Heart left ventricle (tissue), 16 donors: Measurements from ENCODE around the gene IL23A. TPM values are rescaled to one million over a fixed set of nuclear protein-coding genes. Genes with fewer than 3 reads are reported as not detected.

ENCODE experiments used
- ATAC-seq, 4 donors: fragments of 200-7000 bp; cut with Tn5 transposase; one replicate each; pipeline ENCODE4 v1.9.1; 2020 to 2022; ENCODE audit warnings: moderate library complexity in 4 of 4, mild to moderate bottlenecking in 3 of 4, moderate number of reproducible peaks in 1 of 4
- DNase-seq, 5 donors: peaks; one replicate each; pipeline ENCODE4 v3.0.0-alpha.2; 2020
- H3K27ac ChIP-seq, 12 donors: fragments of 200-600 bp; sonication (generic) in 4 of 12; one replicate each; pipeline versions ENCODE4 v1.5.0 to v1.8.0; 2016 to 2022; ENCODE audit warnings: mild to moderate bottlenecking in 2 of 12
- H3K27me3 ChIP-seq, 9 donors: fragments of 200-600 bp; sonication (generic) in 2 of 9; one replicate each; pipeline versions ENCODE4 v1.5.1 to v1.8.0; 2016 to 2022; ENCODE audit warnings: mild to moderate bottlenecking in 3 of 9
- H3K36me3 ChIP-seq, 9 donors: fragments of 200-600 bp; sonication (generic) in 2 of 9; one replicate each; pipeline versions ENCODE4 v1.5.0 to v1.8.0; 2018 to 2022; ENCODE audit warnings: mild to moderate bottlenecking in 2 of 9
- H3K4me1 ChIP-seq, 12 donors: fragments of 200-600 bp; sonication (generic) in 4 of 12; one replicate each; pipeline versions ENCODE4 v1.5.0 to v1.8.0; 2016 to 2022; ENCODE audit warnings: mild to moderate bottlenecking in 3 of 12
- H3K4me3 ChIP-seq, 12 donors: fragments of 200-600 bp; sonication (generic) in 4 of 12; one replicate each; pipeline versions ENCODE4 v1.5.0 to v1.8.0; 2017 to 2022; ENCODE audit warnings: mild to moderate bottlenecking in 9 of 12, moderate library complexity in 4 of 12
- H3K9me3 ChIP-seq, 12 donors: fragments of 200-600 bp; sonication (generic) in 4 of 12; one replicate each; pipeline versions ENCODE4 v1.5.0 to v1.8.0; 2016 to 2022; ENCODE audit warnings: mild to moderate bottlenecking in 1 of 12
- POLR2A ChIP-seq, 2 donors: fragments of 450-650 bp; IDR thresholded peaks; one replicate each; pipeline ENCODE4 v1.6.1; 2017; ENCODE audit warnings: antibody characterized with exemption in 2 of 2, mild to moderate bottlenecking in 2 of 2, moderate library complexity in 2 of 2
- WGBS, 4 donors: extraction: QIAGEN DNeasy Blood & Tissue Kit in 2 of 4; methylation state at CpG; one replicate each; pipeline versions ENCODE4 v1.1.5 to v1.1.7; 2013 to 2018; 5-methylcytosine and 5-hydroxymethylcytosine counted together
- intact Hi-C, 10 donors: fragments of 100-400 bp; cut with DNase I; formaldehyde crosslinking; loops; one replicate each; pipeline versions ENCODE4 v1.11.1 to v1.14.2; 2022
- long read RNA-seq, 3 donors: library from polyadenylated mRNA; unstranded; transcript quantifications; one replicate each; pipeline ENCODE4 v2.0.0, GENCODE V29; 2020 to 2021
- polyA plus RNA-seq, 2 donors: library from polyadenylated mRNA; stranded (reverse); fragments of 200-250 nt; gene quantifications; one replicate each; pipeline ENCODE4 v1.2.3, GENCODE V29; 2013
- total RNA-seq, 9 donors: library from RNA; depleted of rRNA in 2 of 9; stranded (reverse); fragments of >200 nt in 2 of 9; fragmentation: NEBNext Ultra II Directional in 3 of 9; extraction: Animal tissue kit (Norgen Biotek cat#: 25700) in 3 of 9; gene quantifications; one replicate each; pipeline versions ENCODE4 v1.1.0 to v1.2.4, GENCODE V29; 2016 to 2023
- TF ChIP-seq, protein P1 (sequence below), 12 donors: fragments of 200-600 bp; sonication (generic) in 4 of 12; IDR thresholded peaks; one replicate each; pipeline versions ENCODE4 v1.5.0 to v1.8.0; 2018 to 2022; ENCODE audit warnings: antibody characterized with exemption in 12 of 12, mild to moderate bottlenecking in 5 of 12
- donor health status: ischemic (EF 13 %, LVEDD 7.1; RV severe dilation, severe dysfunction).
- donor health status: healthy with polysubstance abuse.
- donor health status: DM: no; HTN: yes; CAD: no.
- donor health status: DM: no; HTN: no; CAD: no.
- donor health status: ischemic (EF 25% LVEDD 6.9; RV normal size, moderate dysfunction).
- donor health status: ischemic (EF 25% LVEDD 5.7; RV mildly dilated, moderate dysfunction).
- donor health status: healthy.
- donor health status: DM: yes; HTN: yes; CAD: no.
- donor health status: ischemic (EF 35%, LVEDD 5.7; RV mildly dilated, moderate dysfunction).
- donor health status: nonischemic (EF 11% LVEDD 7.7; RV severe dilation, severe dysfunction).
- donor health status: DM: yes; HTN: yes; CAD: no.
- donor health status: PGD.
- donor health status: ischemic (EF 29% LVEDD 5.4; RV normal size, mild dysfunction).
- donor health status: nonischemic (EF 23%, LVEDD 6.1; RV moderate dilation, normal function).

Gene IL23A
- under 1 TPM in 1 of 9 donors, not detected in 8; 0.69 TPM for total RNA-seq
- polyA plus RNA-seq = under 1 TPM in 1 of 2 donors, not detected in 1; 0.29 TPM
- long read RNA-seq, donor 1 = 0 reads
- long read RNA-seq, donor 2 = 0 reads
- long read RNA-seq, donor 3 = 0 reads

- peak within 1 kb of the TSS in 1 of 12 donors; percentile 30 for H3K4me3 ChIP-seq
- H3K4me1 ChIP-seq = peaks cover 0 to 30% (median 3%) of the 10 kb centered on the region in 12 donors
- no peaks in the 10 kb centered on the region for H3K9me3 ChIP-seq
- no peaks in the 10 kb centered on the region for H3K27me3 ChIP-seq
- no peak for DNase-seq
- TF ChIP-seq POLR2A (IDR thresholded peaks at IDR 0.05) = no peak
- TF ChIP-seq, protein P1, sequence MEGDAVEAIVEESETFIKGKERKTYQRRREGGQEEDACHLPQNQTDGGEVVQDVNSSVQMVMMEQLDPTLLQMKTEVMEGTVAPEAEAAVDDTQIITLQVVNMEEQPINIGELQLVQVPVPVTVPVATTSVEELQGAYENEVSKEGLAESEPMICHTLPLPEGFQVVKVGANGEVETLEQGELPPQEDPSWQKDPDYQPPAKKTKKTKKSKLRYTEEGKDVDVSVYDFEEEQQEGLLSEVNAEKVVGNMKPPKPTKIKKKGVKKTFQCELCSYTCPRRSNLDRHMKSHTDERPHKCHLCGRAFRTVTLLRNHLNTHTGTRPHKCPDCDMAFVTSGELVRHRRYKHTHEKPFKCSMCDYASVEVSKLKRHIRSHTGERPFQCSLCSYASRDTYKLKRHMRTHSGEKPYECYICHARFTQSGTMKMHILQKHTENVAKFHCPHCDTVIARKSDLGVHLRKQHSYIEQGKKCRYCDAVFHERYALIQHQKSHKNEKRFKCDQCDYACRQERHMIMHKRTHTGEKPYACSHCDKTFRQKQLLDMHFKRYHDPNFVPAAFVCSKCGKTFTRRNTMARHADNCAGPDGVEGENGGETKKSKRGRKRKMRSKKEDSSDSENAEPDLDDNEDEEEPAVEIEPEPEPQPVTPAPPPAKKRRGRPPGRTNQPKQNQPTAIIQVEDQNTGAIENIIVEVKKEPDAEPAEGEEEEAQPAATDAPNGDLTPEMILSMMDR (IDR thresholded peaks at IDR 0.05) = no peak
- peak within 1 kb of the TSS in 1 of 12 donors; percentile 71 for H3K27ac ChIP-seq
- peaks cover 0 to 26% (median 21%) of the 10 kb centered on the region in 9 donors for H3K36me3 ChIP-seq
- intact Hi-C loops = loop anchor here in 5 of 10 donors (10.0 kb wide), 1 partner anchor 126 kb away; the partner anchor contains the start of gene SPRYD4 (in 5 of the 5)
- WGBS, 4 donors = 40 to 50% (median 46%) methylated on average over 9 of the region's 9 CpGs
- ATAC-seq = no peak
These were observed at the start of gene IL23A for GRCh38 chr12:56338308-56339157. TSS of gene IL23A (plus strand) at chr12:56338884. CDS start at chr12:56339045, 161 bp downstream.

GRCh38 chr12:56293795-56294194 is 44.9 kb upstream of the IL23A start:
- peaks cover 11 to 70% (median 46%) of the 10 kb centered on the region in 12 donors for H3K4me1 ChIP-seq
- H3K9me3 ChIP-seq = no peaks in the 10 kb centered on the region
- intact Hi-C loops = no loop called here
- no peak overlapping the region for H3K4me3 ChIP-seq
- H3K36me3 ChIP-seq = peaks cover 0 to 67% (median 41%) of the 10 kb centered on the region in 9 donors
- no peak for DNase-seq
- H3K27me3 ChIP-seq = no peaks in the 10 kb centered on the region
- TF ChIP-seq, protein P1 (IDR thresholded peaks at IDR 0.05) = no peak
- no peak for TF ChIP-seq POLR2A (IDR thresholded peaks at IDR 0.05)
- peak in 3 of 4 donors; percentile 11 to 27 (median 19) for ATAC-seq
- WGBS, 4 donors = 53 to 65% (median 58%) methylated on average over 5 of the region's 5 CpGs
- peak overlapping the region in 2 of 12 donors; percentile 13 to 34 for H3K27ac ChIP-seq

DNA sequence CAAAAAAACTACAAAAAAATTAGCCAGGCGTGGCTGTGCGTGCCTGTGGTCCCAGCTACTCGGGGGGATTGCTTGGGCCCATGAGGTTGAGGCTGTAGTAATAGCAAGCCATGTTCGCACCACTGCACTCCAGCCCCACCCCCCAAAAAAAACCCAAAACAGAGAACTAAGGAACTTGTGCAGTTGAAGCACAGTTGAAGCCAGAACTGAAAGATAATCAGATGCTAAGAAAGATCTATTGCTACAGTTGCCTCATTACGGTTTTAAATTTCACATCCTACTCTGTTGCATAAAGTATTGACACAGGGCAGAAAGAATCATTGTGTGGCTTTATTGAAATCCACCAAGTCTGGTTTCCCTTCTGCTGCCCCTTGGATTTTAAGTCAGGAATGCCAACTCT is 42.4 kb upstream of the IL23A start:
- WGBS, 4 donors = 56 to 74% (median 67%) methylated on average over 5 of the region's 5 CpGs
- no peaks in the 10 kb centered on the region for H3K9me3 ChIP-seq
- ATAC-seq (no peak), DNase-seq (no peak)
- peak overlapping the region in 1 of 12 donors; percentile 32 for H3K27ac ChIP-seq
- TF ChIP-seq POLR2A (IDR thresholded peaks at IDR 0.05) = no peak
- TF ChIP-seq, protein P1 (IDR thresholded peaks at IDR 0.05) = no peak
- no peak overlapping the region for H3K4me3 ChIP-seq
- intact Hi-C loops = loop anchor here in 1 of 10 donors (5.0 kb wide), 1 partner anchor 174 kb away; no protein-coding TSS in a partner anchor
- H3K4me1 ChIP-seq = peaks cover 16 to 78% (median 60%) of the 10 kb centered on the region in 12 donors
- peaks cover 0 to 46% (median 22%) of the 10 kb centered on the region in 9 donors for H3K36me3 ChIP-seq
- H3K27me3 ChIP-seq = no peaks in the 10 kb centered on the region

GRCh38 chr12:56297400-56297799 is 41.3 kb upstream of the IL23A start:
- intact Hi-C loops = loop anchor here in 1 of 10 donors (5.0 kb wide), 1 partner anchor 175 kb away; no protein-coding TSS in a partner anchor
- peak overlapping the region in 4 of 12 donors; percentile 32 to 100 (median 96) for H3K27ac ChIP-seq
- TF ChIP-seq, protein P1 (IDR thresholded peaks at IDR 0.05) = no peak
- TF ChIP-seq POLR2A (IDR thresholded peaks at IDR 0.05) = no peak
- 92 to 94% (median 92%) methylated on average over 8 of the region's 8 CpGs for WGBS, 4 donors
- peaks cover 0 to 39% (median 18%) of the 10 kb centered on the region in 9 donors for H3K36me3 ChIP-seq
- no peaks in the 10 kb centered on the region for H3K9me3 ChIP-seq
- no peak for DNase-seq
- ATAC-seq = no peak
- peaks cover 24 to 79% (median 64%) of the 10 kb centered on the region in 12 donors for H3K4me1 ChIP-seq
- peak overlapping the region in 1 of 12 donors; percentile 8 for H3K4me3 ChIP-seq
- no peaks in the 10 kb centered on the region for H3K27me3 ChIP-seq
